NOMO-1 (cell line): ENCODE data around the gene BEAN1.

Experiments
- DNase-seq, 2 experiments: peaks; one replicate each; lab custom pipeline; 2025; ENCODE audit not compliant: unreplicated experiment in 2 of 2; lab: John Stamatoyannopoulos, UW

BEAN1 gene

GRCh38 chr16:66467611-66468010 lies 40.5 kb downstream of the BEAN1 start:
- DNase-seq = no peak

- no peak for DNase-seq
Observed at GRCh38 chr16:66468321-66468965, 41.3 kb downstream of the BEAN1 start.

- DNase-seq = no peak
Observed at GRCh38 chr16:66469291-66469946, 42.3 kb downstream of the BEAN1 start.

- DNase-seq = no peak
Observed at GRCh38 chr16:66469947-66470546, 43.0 kb downstream of the BEAN1 start.

GRCh38 chr16:66470556-66470955 lies 43.5 kb downstream of the BEAN1 start:
- DNase-seq = no peak

- no peak for DNase-seq
Observed at GRCh38 chr16:66471264-66471663, 44.2 kb downstream of the BEAN1 start.

- no peak for DNase-seq
Observed at GRCh38 chr16:66471716-66472393, 44.8 kb downstream of the BEAN1 start.

- DNase-seq = no peak
Observed at GRCh38 chr16:66473051-66473571, 46.0 kb downstream of the BEAN1 start.

GRCh38 chr16:66473654-66474519 lies 46.8 kb downstream of the BEAN1 start:
- DNase-seq = no peak

GRCh38 chr16:66474750-66475199 lies 47.7 kb downstream of the BEAN1 start:
- DNase-seq = peak; percentile 11 to 39

- no peak for DNase-seq
Observed at GRCh38 chr16:66475232-66475631, 48.1 kb downstream of the BEAN1 start.

GRCh38 chr16:66476328-66477027 lies 49.4 kb downstream of the BEAN1 start:
- no peak for DNase-seq

- DNase-seq = no peak
Observed at GRCh38 chr16:66477028-66477515, 50.0 kb downstream of the BEAN1 start.

- DNase-seq = peak; percentile 74 to 81
Observed at GRCh38 chr16:66478733-66479511, 51.8 kb downstream of the BEAN1 start.

GRCh38 chr16:66479661-66480264 lies 52.7 kb downstream of the BEAN1 start:
- DNase-seq = no peak

GRCh38 chr16:66480265-66481080 lies 53.4 kb downstream of the BEAN1 start:
- DNase-seq = no peak

- DNase-seq = no peak
Observed at GRCh38 chr16:66481081-66481942, 54.2 kb downstream of the BEAN1 start.
